Stimulated activated CD4-positive, alpha-beta T cell treated with anti-CD3 and anti-CD28 coated beads, Interleukin-1b, Interleukin-23, amount 100 ng/mL, for 48 hours (primary cell): ENCODE results near the gene CXCL9.

Experiments used
- DNase-seq: peaks from one replicate; pipeline ENCODE4 v3.0.0-alpha.2; 2020

CXCL9 gene

DNA sequence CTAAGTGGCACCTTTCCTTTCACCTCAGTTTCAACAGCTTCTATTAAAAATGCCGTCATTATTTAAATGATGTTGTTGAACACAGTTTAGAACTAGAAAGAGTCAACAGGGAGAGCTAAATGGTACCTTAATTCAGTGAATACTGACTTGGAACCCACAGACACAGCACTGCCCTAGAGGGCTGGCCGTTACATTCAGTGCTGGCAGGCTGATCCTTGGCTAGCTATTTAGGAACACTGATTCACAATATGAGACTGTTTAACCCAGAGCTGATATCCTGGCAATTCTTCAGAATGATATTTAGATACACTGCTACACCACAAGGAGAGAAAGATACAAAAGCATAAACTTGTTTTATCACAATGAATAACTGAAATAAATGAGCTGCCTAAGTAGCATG is 53.8 kb downstream of the CXCL9 start:
- DNase-seq: no peak
